Esophagus muscularis mucosa (tissue), 4 donors: ENCODE results near the gene HRCT1.

Source experiments
- EP300 ChIP-seq: sonication (generic); formaldehyde crosslinking; IDR thresholded peaks from one replicate; pipeline ENCODE4 v1.6.1; 2017; ENCODE audit warnings: antibody characterized with exemption
- POLR2A ChIP-seq: fragments of 450-650 bp; IDR thresholded peaks from one replicate; pipeline ENCODE4 v1.6.1; 2017; ENCODE audit warnings: antibody characterized with exemption, moderate library complexity, mild to moderate bottlenecking, low read depth
- POLR2AphosphoS5 ChIP-seq, 2 donors: sonication (generic); formaldehyde crosslinking; IDR thresholded peaks; one replicate each; pipeline ENCODE4 v1.6.1; 2017; ENCODE audit warnings: antibody characterized with exemption in 2 of 2
- TF ChIP-seq, protein P1 (sequence below), 3 experiments: fragments of 200-600 bp in 2 of 3; fragments of 450-650 bp in 1 of 3; sonication (generic) in 2 of 3; IDR thresholded peaks; one replicate each; pipeline ENCODE4 v1.5.1; 2017 to 2019; ENCODE audit warnings: antibody characterized with exemption in 3 of 3, mild to moderate bottlenecking in 2 of 3, moderate library complexity in 1 of 3

DNA sequence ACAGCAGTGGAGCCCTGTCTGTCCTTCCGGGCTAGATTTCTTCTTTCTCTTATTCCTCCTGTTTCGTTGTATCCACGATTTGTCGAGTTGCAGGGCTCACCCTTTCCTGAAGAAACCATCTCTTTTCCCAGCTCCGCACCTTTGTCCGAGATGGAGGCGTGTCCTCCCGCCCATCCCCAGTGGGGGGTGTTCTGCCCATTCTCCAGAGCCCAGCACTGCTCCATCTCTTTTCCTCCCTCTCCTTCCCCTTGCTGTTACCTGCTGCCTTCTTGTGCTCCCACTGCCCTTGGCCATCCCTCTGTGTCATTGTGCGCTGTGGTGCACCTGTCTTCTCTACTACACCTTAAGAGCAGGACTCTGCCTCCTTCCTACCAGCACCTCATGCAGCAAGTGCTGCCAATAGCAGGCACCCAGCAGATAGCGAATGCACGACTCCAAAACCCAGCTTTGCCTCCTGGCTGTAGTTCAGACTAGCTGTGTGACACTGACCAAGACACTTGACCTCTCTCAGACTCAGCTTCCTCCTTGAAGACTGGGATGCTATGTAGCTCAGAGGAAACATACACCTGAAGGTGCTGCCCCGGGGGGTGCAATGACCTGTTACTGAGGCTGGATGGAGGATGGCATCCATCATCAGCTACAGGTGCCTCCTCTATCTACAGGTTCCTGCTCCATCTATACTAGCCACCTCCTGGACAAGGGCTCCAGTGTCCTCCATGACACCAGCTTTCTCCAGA, 44.7 kb upstream of the HRCT1 start:
- TF ChIP-seq POLR2A (no peak), POLR2AphosphoS5 (IDR thresholded peaks at IDR 0.05) (no peak), EP300 (no peak)
- TF ChIP-seq, protein P1, sequence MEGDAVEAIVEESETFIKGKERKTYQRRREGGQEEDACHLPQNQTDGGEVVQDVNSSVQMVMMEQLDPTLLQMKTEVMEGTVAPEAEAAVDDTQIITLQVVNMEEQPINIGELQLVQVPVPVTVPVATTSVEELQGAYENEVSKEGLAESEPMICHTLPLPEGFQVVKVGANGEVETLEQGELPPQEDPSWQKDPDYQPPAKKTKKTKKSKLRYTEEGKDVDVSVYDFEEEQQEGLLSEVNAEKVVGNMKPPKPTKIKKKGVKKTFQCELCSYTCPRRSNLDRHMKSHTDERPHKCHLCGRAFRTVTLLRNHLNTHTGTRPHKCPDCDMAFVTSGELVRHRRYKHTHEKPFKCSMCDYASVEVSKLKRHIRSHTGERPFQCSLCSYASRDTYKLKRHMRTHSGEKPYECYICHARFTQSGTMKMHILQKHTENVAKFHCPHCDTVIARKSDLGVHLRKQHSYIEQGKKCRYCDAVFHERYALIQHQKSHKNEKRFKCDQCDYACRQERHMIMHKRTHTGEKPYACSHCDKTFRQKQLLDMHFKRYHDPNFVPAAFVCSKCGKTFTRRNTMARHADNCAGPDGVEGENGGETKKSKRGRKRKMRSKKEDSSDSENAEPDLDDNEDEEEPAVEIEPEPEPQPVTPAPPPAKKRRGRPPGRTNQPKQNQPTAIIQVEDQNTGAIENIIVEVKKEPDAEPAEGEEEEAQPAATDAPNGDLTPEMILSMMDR (IDR thresholded peaks at IDR 0.05): no peak
